NCI-H2029 treated with DMSO at 0.1 percent for 48 hours (cell line): ENCODE measurements around the gene HNRNPAB.
"Not testable (repeated sequence)": the region's sequence is repeated elsewhere in the genome, so short reads cannot be mapped to it uniquely, and the experiment has no call there.

Source experiments
- DNase-seq: peaks from one replicate; lab custom pipeline; 2025; lab: John Stamatoyannopoulos, UW

HNRNPAB gene

DNA sequence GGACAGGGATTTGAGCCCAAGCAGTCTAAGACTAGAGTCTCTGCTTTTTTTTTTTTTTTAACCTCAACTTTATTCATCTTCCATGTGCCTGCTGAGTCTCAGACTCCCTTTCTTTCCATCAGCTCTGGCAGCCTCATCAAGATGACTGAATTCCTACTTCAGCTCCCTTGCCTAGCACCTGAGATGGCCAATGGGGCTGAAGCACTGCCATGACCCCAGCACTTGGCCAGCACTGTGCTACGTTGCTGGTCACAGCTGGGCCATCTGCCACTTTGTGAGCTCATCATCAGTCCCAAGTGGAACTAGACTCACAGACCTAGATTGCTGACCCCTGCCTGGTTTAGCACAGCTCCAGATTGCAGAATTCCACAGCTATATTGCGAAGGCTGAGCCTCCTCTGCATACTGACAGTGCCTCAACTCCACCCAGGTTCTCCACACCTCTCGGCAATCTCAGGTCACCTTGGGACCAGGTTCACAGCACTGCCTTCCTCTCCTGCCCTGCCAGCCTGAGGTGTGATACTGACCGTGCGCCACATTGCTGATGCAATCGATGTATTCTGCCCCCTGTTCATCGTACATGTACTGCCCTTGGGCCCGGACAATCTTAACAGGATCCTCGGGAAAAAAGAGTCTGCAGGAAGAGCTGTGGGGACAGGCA is 26.7 kb downstream of the HNRNPAB start:
- DNase-seq = no peak

DNA sequence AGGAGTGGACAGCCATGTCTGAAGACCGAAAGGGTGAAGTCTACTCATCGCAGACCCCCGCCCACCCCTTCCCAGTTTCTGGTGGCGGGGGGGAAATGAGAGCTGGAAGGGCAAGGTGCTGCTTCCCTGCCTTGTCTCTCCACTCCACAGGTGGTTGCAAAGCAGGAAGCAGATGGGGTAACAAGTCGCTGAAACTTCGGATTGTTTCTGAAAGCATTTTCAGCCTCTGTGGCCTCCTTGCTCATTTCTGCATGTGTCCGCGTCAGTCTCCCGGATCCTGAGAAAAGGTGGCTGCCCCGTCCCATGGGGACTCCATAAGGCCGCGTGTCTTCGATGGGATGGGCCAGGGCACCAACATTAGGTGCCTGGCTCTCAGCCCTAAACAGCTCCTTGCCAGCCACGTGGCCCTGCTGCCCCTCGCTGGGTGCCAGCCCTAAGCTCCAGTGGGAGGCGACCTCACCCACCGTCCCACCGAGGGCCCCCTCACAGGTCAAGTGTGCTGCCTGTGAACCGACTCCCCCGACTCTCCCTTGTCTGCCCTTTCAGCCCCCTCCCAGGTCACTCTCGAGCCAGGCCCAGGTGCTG is 27.3 kb downstream of the HNRNPAB start:
- no peak for DNase-seq

DNA sequence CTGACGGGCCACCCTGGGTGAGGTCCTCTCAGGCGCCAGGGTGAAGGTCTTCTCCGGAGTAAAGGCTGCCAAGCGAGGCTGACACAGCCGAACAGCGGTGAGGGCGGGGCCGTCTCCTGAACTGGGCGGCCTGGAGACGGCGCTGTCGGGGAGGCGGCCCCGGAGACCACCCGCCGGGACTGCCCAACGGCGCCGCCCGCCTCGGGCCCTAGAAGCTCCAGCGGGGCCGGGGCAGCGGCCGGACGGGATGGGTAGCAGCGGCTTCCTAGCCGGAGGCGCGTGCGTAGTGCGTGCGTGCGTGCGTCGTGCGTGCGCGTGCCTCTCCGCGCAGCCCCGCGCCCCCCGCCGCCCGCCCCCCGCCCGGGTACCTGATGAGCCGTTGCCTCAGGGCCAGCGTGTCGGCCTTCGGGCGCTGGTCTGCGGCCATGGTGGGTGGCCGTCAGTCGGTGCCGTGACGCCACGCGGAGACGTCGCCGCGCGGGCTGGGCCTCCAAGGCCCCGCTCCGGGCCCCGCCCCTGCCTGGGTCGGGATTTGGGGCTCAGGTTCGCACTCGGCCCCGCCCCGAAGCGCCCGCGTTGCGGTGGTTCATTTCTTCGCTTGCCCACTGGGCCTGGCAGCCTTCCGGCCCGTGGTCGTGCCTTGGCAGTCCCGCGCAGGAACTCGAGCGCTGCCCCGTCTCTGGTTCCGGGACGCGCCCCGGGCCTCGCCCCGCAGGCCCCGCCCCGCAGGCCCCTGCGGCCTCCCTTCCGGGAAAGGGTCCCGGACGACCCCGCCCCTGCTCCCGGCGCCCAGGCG is 28.0 kb downstream of the HNRNPAB start, which contains the start of gene PHYKPL:
PHYKPL (minus strand) TSS at position 679 of the 796 bp plus-strand sequence; CDS start at position 427, 252 bp downstream.
- DNase-seq = no peak

DNA sequence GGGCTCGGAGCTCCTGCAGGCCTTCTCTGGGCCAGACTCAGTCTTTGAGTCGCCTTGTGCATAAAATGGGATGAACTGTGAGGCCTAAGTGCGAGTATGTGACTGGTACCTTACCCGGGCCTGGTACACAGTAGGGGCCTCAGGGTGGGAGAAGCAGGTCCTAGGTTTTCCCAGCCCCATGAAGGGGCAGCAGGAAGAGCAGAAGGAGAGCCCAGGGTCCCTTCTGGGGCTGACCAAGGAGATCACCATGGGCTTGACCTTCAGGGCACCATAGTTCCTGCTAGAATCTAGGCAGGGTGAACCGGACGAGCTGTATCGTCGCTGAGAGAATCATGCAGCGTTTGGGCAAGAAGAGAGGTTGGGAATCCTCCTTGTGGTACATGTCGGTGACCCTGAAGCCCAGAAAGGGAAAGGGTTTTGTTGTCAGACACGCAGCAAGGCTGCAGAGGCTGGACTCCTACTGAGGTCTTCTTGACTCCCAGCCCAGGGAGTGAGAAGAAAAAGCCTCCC is 28.6 kb downstream of the HNRNPAB start:
- DNase-seq = no peak

DNA sequence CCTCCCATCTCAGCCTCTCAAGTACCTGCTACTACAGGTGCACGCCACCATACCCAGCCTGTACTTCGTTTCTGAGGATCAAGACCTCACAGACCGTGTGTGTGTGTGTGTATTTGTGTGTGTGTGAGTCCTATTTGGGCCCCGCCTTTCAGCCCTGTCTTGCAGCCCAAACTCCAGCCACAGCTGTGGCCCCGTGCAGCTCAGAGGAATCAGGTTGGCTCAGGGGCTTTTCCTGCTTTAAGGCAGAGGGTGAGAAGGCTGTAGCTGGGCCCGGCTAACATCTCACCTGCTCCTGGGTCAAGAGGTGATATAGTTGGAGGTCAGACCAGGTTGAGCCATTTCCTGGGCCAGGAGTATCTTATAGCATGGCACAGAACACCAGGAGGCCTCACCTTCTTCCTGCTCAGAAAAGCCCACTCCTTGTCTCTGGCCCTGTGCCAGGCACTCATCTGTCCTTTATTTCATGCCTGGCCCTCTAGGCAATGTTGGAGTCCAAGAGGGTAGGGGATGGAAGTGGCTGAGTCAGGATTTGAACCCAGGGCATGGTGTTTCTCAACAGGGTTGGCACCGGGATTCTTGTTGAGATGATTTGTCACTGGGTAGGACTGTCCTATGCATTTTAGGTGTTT is 29.9 kb downstream of the HNRNPAB start:
- DNase-seq = no peak

DNA sequence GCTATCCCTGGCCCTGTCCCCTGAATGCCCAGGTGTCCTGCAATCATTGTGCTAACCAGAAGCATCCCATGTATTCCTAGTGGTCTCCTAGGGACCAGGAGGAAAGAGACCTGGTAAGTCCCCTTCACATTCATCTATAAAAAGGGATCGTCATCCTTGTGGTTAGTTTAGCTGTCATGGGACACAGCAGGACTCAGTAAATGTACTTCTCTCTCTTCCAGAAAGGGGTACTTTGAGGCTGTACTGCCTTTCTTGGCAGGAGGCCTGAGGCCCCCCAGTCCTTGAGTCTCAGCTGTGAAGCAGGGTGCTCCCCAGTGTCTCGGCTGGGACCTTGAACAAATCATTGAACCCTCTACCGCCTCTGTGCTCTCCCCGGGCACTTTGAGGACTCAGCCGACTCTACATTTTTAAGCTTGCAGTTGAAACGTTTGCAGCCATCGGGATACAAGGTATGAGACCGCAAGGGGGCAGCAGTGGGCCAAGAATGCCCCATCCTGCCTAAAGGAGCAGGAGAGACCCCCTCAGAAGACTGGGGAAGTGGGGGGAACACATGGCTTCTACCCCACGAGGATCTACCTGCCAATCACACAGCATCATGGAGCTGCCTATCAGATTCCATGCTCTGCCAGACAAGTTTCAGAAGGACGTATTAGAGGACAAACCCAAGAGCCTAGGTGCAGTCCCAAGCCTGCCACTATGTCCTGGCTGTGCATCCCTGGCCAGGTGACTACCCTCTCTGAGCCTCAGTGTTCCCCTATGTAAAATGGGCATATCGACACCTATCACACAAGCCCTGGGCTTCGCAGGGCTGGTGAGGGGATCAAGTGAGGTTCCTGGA is 30.6 kb downstream of the HNRNPAB start:
- DNase-seq = no peak

DNA sequence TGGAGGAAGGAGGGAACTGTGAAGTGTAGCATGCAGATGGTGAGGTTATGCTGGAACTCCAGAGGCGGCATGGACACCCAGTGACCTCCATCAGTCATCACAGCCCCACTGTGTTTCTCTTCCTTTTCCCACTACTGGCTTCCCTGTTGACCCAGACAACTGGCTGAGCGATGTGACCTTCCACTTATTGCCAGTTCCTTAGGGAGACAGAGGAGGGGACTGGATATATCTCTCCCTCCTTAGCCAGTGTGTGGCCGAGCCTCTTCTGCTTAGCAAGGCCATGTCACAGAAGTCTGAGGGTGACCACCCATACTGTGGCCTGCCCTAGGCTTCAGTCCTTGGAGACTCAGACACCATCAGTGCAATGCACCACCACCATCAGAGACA is 31.2 kb downstream of the HNRNPAB start:
- no peak for DNase-seq

DNA sequence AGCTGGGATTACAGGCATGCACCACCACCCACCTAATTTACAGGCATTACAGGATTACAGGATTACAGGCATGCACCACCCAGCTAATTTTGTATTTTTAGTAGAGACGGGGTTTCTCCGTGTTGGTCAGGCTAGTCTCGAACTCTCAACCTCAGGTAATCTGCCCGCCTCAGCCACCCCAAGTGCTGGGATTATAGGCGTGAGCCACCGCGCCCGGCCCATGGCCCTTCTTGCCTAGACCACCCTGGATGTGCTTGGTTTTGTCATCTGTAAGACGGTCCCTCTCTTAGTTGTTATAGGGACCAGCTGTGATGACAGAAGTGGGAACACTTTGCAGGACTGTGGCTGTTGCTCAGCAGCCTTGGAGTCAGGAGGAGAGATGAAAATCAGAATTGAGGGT is 31.8 kb downstream of the HNRNPAB start:
- DNase-seq = no peak

DNA sequence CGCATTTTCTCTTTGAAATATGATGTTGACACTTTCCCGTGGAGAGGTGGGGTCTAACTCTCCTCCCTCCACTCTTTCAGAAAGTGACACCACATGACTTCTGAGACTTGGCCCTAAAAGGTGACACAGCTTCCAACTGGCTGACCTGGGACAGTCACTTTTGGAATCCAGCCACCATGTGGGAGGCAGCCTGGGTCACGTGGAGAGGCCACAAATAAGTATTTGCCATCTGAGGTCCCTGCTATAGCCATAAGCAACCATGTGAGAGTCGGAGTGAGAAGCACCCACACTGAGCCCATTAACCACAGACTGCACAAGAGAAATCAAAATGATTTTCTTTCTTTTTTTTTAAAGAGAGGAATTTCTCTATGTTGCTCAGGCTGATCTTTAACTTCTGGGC is 32.3 kb downstream of the HNRNPAB start:
- no peak for DNase-seq

DNA sequence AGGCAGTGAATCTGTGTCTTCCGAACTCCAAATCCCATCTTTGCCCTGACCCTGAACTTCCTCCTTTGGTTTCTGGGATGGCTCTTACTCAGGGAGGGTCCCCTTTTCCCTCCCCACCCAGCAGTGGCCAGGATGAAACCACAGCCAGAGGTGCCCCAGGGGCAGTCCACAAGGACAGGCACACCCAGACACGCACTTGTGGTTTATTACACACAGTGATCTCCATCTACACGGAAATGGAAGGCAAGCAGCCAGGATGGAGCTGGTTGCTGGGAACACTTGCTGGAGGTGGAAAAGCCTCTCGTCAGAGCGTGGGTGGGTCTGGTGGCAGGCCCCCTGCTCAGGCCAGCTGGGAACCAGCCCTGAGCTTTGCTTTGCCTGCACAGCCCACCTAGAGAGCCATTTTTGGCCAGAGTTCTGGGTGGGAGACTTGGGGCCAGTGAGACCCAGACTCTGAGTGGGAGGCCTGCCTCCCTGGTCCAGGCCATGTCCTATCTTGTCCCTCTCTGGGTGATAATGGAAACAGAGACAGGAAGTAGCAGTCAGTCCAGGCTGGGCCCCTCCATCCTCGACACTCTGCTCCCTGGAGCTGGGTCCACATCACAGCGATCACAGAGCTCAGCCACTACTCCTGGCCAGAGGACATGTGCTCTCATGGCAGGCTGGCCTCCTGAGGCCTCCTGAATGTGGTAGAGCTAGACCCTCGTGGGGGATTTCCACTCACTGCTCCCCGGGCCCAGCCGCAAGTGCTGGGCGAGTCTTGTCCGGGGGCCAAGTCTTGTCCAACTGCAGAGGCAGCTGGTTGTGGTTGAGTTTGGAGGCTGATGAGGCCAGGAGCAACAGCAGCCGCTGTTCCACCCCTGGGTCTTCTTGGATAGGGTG is 33.3 kb downstream of the HNRNPAB start:
- DNase-seq = no peak

DNA sequence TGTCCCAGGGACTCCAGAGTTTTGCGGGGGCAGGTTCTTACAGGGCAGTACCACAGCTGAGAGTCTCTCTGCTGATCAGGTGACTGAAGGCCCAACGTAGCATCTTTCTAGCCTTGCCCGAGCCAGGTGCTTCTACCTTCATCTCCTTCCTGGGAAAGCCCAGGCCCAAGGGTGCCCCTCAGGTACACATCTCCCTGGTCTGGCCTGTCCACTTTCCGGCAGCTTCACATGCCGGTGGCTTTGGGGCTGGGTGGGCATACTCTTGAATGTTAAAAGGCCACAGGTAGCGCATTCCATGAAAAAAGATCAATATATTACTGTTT is 33.9 kb downstream of the HNRNPAB start:
- no peak for DNase-seq

DNA sequence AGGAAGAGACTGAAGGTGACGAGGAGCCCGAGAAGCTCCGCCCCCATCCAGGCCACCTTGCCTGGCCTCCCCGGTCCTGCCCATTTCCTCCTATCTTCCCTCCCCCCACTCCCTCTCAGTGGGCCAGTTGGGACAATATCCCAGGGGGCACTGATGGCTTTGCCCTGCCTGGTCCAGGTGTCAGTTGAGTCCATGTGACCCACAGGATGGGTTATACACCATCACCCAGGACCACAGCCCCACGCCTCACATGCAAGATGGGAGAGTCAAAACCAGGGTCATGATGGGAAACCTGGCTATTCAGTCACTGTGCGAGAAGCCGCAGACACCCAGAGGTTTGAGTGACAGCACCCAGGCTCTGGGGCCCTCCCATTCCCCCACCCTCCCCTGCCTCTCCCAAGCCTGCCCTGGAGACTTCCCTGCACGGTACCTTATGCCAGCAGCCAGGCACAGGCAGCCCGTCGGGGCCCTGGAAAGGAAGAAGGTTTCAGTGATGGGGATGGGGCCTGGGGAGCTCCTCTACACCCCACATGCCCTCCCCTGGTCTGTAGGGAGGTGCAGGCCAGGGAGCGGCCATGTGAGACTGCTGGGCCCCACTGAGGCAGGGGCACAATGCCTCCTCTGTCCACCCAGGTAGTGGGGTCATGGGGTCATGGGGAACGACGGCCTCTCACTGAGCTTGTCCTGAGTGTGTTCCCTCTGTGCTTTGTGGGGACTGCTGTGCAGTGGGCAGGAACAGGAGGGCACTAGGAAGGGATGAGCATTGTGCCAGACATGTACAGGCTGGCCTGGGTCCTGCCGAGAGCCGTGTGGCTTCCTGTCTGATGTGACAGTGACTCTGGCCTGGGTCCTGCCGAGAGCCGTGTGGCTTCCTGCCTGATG is 34.6 kb downstream of the HNRNPAB start:
- no peak for DNase-seq

DNA sequence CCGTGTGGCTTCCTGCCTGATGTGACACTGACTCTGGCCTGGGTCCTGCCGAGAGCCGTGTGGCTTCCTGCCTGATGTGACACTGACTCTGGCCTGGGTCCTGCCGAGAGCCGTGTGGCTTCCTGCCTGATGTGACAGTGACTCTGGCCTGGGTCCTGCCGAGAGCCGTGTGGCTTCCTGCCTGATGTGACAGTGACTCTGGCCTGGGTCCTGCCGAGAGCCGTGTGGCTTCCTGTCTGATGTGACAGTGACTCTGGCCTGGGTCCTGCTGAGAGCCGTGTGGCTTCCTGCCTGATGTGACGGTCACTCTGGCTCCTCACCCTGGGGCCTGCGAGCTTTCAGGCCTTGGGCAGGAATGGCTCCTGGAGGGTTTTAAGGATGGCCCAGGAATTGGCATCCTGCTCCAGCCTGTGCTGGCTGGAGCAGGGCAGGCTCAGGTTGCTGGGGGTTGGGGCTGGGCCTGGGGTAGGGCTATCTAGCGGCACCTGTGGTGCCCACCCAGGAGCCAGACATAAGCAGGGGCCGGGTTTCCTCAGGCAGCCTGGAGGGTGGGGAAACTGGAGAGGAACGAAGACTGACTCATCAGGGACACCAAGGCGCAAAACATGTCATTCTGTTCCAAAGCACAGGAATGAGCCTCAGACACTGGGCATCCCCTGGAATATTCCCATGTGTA is 35.4 kb downstream of the HNRNPAB start:
- not testable (repeated sequence) for DNase-seq

DNA sequence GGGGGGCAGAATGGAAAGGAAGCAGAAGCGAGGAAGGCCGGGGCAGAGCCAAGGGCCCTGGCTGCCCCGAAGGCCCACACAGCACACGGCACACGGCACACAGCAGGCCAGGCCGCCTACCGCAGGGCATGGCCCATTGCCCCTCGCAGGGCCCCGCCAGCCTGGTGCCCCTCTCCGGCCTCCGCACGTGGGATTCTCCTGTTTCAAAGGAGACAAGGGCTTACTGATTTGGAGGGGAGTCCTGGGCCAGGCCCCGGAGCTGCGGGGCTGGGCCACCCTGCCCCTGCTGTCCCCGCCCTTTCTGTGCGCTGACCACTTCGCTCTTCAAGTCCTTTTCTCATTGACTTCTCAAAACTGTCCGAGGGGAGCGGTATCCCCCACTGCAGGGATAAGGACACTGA is 36.0 kb downstream of the HNRNPAB start:
- DNase-seq = no peak

DNA sequence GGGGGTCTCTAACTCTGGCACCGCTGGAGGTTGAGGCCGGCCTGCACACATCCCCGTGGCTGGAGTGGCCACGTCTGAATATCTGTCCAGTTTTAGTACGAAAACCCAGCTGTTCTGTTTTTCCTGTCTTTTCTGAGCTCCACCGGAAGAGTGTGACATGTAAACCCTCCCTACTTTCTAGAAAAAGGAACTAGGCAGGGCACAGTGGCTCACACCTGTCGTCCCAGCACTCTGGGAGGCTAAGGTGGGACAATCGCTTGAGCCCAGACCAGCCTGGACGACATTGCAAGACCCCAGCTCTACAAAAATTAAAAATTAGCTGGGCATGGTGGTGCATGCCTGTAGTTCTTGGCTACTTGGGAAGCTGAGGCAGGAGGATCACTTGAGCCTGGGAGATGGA is 36.4 kb downstream of the HNRNPAB start:
- no peak for DNase-seq

DNA sequence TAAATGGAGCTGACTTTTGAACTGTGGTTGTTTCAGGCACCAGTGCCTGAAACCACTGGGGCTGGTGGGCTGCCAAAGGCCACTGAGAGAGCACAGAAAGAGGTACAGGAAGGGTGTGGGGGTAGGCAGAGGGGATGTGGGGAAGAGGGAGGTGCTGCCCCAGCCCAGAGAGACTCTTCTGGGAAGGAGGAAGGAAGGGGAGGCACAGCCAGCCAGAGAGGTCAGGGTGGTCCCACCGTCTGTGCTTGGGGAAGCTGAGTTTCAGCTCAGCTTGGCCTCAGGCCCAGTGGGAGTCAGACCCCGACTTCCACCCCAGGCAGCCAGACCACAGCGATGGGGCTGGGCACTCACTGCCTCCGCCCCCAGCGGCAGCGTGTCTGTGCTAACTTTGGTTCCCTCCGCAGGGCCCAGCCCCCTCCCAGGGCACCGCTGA is 36.9 kb downstream of the HNRNPAB start:
- DNase-seq = no peak

DNA sequence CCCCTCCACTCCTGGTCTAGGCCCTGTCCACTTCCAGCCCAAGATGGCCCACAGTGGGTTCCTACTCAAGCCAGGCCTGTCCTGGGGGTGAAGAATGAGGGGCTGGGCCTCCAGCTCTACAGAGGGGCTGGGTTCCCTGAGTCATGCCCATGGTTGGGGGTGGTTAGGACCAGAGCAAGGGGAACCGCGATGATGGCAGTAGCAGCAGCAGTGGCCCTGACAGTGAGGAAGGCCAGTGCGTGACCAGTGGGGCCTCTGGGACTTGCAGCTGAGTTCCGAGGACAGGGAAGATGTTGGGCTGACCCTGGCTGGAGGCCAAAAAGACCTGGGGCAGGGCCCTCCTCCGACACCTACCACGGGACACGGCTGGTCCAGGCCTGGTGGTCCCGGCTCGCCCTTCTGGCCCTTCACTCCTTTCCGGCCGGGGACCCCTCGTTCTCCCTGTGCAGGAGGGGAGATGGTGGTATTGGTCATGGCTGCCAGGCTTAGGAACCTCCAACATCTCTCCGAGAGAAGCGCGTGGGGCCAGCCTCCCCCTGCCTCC is 37.4 kb downstream of the HNRNPAB start:
- no peak for DNase-seq

DNA sequence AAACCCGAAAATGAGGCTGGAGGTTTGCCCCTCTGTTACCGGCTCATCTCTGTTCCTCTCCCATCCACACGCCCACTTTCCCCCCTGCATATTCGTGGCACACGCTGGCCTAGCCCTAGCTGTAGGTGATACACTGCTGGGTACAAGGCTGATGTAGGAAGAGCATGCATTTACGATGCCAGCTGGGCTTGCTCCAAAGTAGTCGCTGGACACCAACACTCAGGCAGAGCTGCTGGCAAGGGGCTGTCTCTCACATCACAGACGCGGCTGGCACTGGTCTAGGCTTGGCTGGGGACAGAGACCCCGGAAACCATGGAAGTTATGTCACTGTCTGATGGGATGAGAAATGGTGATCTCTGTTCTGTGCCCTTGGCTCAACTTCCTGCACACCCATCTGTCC is 38.1 kb downstream of the HNRNPAB start:
- DNase-seq = no peak

DNA sequence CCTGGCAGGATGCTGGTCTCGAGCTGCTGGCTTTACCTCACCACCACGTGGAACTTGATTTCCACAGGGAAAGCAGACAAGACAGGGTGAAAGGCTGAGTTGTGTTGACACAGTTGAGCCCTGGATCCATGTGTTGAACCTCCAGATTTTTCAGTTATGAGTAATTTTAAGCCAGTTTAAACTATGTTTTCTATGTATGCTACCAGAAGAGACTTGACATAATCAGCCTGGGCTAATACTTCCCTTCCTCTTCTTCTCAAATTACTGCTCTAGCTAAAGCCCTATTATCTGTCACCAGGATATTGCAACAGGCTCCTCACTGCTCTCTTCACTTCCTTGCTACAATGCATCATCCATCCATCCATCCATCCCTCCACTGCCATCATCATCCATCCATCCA is 40.2 kb downstream of the HNRNPAB start:
- DNase-seq = no peak
